ENCODE results near the gene COG3.
A peak's percentile ranks its signal among the peaks of the same experiment; 100 is the strongest.

Gene COG3, protein sequence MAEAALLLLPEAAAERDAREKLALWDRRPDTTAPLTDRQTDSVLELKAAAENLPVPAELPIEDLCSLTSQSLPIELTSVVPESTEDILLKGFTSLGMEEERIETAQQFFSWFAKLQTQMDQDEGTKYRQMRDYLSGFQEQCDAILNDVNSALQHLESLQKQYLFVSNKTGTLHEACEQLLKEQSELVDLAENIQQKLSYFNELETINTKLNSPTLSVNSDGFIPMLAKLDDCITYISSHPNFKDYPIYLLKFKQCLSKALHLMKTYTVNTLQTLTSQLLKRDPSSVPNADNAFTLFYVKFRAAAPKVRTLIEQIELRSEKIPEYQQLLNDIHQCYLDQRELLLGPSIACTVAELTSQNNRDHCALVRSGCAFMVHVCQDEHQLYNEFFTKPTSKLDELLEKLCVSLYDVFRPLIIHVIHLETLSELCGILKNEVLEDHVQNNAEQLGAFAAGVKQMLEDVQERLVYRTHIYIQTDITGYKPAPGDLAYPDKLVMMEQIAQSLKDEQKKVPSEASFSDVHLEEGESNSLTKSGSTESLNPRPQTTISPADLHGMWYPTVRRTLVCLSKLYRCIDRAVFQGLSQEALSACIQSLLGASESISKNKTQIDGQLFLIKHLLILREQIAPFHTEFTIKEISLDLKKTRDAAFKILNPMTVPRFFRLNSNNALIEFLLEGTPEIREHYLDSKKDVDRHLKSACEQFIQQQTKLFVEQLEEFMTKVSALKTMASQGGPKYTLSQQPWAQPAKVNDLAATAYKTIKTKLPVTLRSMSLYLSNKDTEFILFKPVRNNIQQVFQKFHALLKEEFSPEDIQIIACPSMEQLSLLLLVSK

DNA sequence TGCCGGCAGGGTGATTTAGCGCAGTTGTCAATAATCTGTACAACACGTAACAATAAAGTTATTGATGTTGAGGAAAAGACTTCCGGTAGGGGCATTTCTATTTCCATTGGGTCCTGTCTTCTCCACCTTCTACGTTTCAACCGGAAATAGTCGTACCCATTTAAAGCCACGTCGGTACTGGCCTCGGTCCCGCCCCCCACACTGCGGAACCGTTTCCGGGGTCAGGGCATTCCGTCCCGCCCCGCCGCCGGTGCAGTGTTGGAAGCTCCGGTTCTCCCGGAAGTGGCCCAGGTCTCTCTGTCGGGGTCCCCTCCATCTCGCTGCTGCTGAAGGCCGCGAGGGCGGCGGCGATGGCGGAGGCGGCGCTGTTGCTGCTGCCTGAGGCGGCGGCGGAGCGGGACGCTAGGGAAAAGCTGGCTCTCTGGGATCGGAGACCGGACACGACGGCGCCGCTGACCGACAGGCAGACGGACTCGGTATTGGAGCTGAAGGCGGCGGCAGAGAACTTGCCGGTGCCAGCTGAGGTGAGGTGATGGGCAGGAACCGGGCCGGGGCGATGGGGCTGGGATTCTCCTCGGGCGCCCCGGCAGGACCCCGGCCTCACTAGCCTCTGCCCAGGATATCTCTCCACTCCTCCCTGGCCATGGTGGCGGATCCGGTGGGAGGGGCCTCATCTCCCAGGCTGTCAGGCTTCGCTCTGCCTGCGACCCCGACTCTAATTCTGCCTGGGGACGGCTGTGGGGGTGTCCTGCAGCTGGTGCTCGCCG is at the start of gene COG3:
TSS of gene COG3 (plus strand) at position 253 of the 767 bp plus-strand sequence. CDS start at position 351, 98 bp downstream.
- H3K4me2 ChIP-seq: peak within 1 kb of the TSS; percentile 71
- H3K36me3 ChIP-seq (ENCODE audit: insufficient read depth): no peaks in the 10 kb centered on the region
- peak within 1 kb of the TSS; percentile 54 for H3K27ac ChIP-seq
- H3K79me2 ChIP-seq (ENCODE audit: insufficient read depth, low read depth): peaks cover 24% of the 10 kb centered on the region; the same call in 1 of the 2 replicates
- H3K27me3 ChIP-seq (ENCODE audit: insufficient read depth, low read depth): no peaks in the 10 kb centered on the region
- H3K9ac ChIP-seq: peak within 1 kb of the TSS; percentile 72
- H3K4me3 ChIP-seq (IDR thresholded peaks at IDR 0.05; ENCODE audit: insufficient read depth, low read depth, low read length): no peak within 1 kb of the TSS
- peaks cover 23% of the 10 kb centered on the region for H3K4me1 ChIP-seq (ENCODE audit: low read depth, poor library complexity, severe bottlenecking)
- TF ChIP-seq, protein P1, sequence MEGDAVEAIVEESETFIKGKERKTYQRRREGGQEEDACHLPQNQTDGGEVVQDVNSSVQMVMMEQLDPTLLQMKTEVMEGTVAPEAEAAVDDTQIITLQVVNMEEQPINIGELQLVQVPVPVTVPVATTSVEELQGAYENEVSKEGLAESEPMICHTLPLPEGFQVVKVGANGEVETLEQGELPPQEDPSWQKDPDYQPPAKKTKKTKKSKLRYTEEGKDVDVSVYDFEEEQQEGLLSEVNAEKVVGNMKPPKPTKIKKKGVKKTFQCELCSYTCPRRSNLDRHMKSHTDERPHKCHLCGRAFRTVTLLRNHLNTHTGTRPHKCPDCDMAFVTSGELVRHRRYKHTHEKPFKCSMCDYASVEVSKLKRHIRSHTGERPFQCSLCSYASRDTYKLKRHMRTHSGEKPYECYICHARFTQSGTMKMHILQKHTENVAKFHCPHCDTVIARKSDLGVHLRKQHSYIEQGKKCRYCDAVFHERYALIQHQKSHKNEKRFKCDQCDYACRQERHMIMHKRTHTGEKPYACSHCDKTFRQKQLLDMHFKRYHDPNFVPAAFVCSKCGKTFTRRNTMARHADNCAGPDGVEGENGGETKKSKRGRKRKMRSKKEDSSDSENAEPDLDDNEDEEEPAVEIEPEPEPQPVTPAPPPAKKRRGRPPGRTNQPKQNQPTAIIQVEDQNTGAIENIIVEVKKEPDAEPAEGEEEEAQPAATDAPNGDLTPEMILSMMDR (conservative IDR thresholded peaks at IDR 0.05; ENCODE audit: low read depth, low read length): no peak
- H2AFZ ChIP-seq (ENCODE audit: low read depth): peak within 1 kb of the TSS; percentile 73
- no peaks in the 10 kb centered on the region for H4K20me1 ChIP-seq (ENCODE audit: insufficient read depth)

DNA sequence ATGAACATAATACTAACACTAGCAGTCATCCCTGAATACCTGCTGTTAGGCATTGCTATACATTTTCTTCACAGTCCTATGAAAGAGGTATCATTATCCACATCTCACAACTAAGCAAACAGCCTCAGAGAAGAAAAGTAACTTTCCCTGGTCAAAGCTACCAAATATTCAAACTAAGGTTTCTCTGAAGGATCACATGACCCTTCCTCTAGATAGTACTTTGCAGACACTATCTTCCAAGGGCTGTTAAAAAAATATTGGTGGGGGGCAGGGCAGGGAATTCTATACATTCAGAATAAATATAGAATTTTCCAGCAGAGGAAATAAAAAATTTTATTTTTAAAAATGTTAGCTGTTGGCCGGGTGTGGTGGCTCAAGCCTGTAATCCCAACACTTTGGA is 49.6 kb upstream of the COG3 start:
- no peaks in the 10 kb centered on the region for H3K36me3 ChIP-seq (ENCODE audit: insufficient read depth)
- H3K27me3 ChIP-seq (ENCODE audit: insufficient read depth, low read depth): no peaks in the 10 kb centered on the region
- TF ChIP-seq, protein P1 (conservative IDR thresholded peaks at IDR 0.05; ENCODE audit: low read depth, low read length): no peak
- no peak overlapping the region for H3K9ac ChIP-seq
- no peaks in the 10 kb centered on the region for H3K4me1 ChIP-seq (ENCODE audit: low read depth, poor library complexity, severe bottlenecking)
- no peaks in the 10 kb centered on the region for H3K79me2 ChIP-seq (ENCODE audit: insufficient read depth, low read depth)
- H2AFZ ChIP-seq (ENCODE audit: low read depth): no peak overlapping the region
- no peaks in the 10 kb centered on the region for H4K20me1 ChIP-seq (ENCODE audit: insufficient read depth)
- H3K27ac ChIP-seq: no peak overlapping the region
- H3K4me3 ChIP-seq (IDR thresholded peaks at IDR 0.05; ENCODE audit: insufficient read depth, low read depth, low read length): no peak overlapping the region
- no peak overlapping the region for H3K4me2 ChIP-seq

DNA sequence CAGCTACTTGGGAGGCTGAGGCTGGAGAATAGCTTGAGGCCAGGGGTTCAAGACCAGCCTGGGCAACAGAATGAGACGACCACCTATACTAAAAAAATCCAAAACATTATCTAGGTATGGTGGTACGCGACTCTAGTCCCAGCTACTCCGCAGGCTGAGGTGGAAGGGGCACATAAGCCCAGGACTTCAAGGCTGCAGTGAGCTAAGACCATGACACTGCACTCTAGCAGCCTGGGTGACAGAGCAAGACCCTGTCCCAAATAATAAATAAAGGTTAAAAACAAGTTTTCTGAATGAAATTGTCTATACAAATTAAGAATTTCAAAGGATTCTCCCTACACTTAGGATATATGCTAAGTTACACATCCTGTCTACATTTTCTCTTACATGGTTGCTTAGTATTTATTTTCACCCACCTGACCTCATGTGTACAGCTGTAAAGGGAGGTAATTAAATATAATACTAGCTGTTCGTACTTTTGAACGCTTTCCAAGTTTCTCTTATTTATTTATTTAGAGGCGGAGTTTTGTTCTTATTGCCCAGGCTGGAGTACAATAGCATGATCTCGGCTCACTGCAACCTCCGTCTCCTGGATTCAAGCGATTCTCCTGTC is 48.1 kb upstream of the COG3 start:
- H3K36me3 ChIP-seq (ENCODE audit: insufficient read depth): no peaks in the 10 kb centered on the region
- H3K4me1 ChIP-seq (ENCODE audit: low read depth, poor library complexity, severe bottlenecking): no peaks in the 10 kb centered on the region
- no peaks in the 10 kb centered on the region for H4K20me1 ChIP-seq (ENCODE audit: insufficient read depth)
- TF ChIP-seq, protein P1 (conservative IDR thresholded peaks at IDR 0.05; ENCODE audit: low read depth, low read length): no peak
- no peak overlapping the region for H3K4me3 ChIP-seq (IDR thresholded peaks at IDR 0.05; ENCODE audit: insufficient read depth, low read depth, low read length)
- H3K4me2 ChIP-seq: peak overlapping the region; percentile 93
- peak overlapping the region; percentile 57 for H3K27ac ChIP-seq
- peak overlapping the region; percentile 61 for H2AFZ ChIP-seq (ENCODE audit: low read depth)
- H3K9ac ChIP-seq: peak overlapping the region; percentile 65; the same call in 1 of the 2 replicates
- no peaks in the 10 kb centered on the region for H3K79me2 ChIP-seq (ENCODE audit: insufficient read depth, low read depth)
- H3K27me3 ChIP-seq (ENCODE audit: insufficient read depth, low read depth): no peaks in the 10 kb centered on the region
